Measurements from ENCODE around the gene ZFHX3.

ZFHX3 gene

DNA sequence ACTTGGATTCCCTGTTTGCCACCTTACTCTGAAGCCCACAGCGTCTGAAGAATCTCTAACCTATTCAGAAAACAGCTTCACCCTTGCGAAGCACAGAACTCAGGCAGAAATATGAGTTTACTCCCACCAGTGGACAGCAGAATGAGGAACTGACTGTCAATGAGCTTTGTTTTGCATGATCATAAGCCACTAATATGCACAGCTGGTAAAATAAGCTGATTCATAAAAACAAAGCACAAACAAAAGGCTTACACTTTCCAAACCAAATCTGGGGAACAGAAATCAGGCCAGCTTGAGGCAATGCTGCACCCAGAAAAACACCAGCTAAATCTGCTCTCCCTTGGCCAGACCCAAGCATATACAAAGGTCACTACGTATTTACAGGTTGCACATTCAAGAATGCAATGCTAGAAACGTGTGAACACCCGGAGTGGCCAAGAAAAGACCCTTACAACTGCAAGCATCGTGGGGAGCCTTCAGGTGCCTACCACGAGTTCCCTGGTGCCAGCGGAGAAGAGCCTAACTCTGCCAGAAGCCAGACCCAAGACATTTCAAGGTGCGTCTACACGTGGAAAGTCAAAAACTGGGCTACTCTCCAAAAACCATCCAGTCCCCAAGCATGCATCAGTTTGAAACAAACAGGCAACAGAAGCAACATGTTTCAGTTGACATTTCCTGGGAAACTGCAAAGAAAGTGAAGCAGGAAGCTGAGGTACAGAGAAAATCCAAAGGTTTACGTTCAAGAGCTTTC is 207.1 kb downstream of the ZFHX3 start:
- no peak for DNase-seq

DNA sequence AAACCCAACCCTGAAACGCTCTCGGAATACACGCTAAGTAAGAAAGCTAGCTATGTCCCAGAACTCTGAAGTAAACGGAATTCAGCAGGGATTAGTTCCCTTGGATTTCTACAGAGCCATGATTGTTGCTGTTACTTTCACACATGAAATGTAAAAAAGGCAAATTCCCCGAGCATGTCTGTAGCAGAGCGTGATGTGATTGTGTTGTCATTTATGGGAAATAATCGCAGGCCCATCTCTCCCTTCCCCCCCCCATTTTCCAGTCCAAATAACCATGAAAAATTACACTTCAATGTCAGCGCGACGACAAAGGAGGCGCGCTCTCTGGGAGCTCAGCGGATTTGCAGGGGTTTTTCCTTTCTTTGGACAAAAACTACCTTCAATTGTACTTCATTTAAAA is 209.0 kb downstream of the ZFHX3 start:
- no peak for DNase-seq

DNA sequence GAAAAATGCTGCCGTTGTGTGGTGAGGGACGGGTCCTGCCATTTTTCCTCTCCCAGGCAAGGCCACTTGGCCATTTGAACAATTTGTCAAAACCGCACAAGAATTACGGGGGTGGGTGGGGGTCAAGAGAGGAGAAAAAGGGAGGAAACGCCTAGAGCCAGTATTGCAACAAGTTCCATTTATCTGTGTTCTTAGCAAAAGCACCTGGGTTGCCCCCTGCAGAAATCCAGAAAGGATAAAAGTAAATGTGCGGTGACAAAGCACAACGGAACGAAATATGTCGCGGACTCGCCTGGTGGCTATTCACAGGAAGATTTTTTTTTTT is 209.4 kb downstream of the ZFHX3 start:
- DNase-seq: no peak

DNA sequence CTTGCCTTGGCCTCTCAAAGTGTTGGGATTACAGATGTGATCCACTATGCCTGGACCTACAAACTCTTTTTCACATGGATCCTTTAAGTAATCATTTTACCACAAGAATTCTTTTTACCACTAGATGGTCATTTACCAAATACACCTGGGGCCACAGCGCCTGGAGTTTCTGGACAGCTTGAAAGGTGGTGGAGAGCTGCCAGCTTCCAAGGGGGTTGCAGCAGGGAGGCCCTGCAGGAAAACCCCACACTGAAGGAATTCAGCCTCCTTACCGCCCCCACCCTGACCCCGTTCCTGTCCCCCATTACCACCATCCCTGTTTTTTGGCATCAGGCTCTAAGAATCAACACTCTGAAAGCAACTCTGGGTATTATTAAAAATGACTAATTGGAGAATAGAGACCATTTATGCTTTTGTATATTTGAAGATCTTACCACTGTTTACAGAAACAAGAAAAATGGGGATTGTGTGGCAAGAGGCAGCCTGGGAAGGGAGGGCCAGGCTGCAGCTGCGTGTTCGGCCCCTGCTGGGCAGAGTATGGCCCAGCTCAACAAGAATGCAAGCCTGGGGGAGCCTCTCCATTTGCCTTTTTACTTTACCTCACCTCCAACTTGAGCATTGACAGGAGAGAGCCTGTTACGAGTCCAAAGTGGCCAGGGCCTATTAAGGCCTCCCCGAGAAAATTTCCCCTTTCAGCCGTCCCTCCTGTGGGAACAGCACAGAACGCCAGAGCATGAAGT is 209.9 kb downstream of the ZFHX3 start:
- no peak for DNase-seq

DNA sequence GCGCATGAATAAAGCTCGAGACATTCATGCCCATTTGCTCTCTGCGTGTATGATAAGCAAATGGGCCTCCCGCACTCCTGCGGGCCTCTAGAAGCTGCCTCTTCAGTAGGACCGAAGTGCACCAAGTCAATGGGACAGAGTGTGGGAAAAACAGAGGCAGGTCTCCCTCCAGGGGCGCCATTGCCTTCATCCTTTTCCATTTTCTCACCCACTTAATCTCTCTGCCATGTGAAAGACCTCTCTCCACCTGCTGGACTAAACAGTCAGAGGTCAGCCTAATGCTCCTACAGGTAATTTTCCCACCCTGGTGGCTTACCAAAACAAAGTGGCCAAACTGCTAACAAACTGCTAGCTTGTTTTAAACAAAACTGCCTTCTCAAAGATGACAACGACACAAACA is 210.9 kb downstream of the ZFHX3 start:
- DNase-seq: no peak

DNA sequence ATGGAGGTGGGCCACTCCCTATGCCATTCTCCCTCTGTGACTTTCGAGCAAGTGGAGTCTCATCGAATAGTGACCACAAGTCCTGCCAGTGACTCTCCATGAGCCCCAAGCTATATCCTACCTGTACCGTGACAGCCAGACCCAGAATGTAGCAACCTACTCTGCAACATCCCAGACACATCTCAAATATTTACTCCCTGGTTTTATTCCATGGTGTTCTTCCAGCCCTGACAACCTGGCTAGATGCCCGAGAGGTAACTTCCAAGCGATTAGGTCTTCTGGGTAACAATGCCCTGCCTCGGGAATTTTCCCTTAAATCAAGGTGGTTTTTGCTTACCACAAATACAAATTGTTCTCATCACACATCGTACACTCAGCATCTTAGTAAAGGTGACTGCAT is 211.7 kb downstream of the ZFHX3 start:
- no peak for DNase-seq

DNA sequence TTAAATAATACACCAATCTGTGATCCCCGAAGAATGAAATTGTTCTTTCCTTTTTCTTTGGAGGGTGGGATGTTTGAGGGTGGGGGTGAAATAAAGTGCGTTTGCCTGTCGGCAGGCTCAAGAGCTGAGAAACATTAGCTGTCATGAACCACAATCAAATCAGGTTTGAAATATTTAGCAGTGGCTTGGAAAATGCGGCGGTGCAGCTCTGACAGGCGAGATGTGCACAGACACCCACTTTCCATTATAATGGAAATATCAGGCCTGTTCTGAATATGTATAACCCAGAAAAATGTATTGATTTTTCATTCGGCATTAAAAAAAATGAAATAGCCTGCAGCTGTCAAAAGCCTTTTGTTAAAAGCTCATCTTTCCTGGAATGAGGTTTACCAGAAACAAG is 212.8 kb downstream of the ZFHX3 start:
- DNase-seq: no peak

DNA sequence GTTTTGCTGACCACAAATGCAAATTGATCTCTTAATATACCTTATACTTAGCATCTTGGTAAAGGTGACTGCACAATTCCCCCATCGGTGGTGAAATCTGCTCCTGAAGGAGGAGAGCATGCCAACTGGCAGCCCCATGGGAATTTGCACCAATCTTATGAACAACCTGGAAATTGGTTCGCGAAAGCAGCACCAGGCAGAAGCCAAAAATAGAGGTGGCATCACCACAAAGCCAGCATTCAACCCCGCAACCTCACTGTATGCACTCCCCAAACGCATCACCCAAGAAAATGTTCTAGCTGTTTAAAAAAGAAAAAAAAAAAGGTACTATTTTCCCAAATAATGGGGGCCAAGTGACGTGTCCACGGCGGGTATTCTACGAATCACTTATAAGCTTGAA is 213.4 kb downstream of the ZFHX3 start:
- no peak for DNase-seq

DNA sequence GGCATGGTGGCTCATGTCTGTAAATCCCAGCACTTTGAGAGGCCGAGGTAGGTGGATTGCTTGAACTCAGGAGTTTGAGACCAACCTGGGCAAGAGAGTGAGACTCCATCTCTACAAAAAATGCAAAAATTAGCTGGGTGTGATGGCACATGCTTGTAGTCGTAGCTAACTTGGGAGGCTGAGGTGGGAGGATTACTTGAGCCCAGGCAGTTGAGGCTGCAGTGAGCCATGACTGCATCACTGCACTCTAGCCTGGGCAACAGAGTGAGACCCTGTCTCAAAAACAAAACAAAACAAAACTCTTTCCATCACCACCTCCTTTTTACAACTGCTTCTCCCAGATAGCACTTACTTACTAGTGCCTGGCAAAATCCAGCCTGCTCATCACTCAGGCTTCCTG is 214.0 kb downstream of the ZFHX3 start:
- no peak for DNase-seq

DNA sequence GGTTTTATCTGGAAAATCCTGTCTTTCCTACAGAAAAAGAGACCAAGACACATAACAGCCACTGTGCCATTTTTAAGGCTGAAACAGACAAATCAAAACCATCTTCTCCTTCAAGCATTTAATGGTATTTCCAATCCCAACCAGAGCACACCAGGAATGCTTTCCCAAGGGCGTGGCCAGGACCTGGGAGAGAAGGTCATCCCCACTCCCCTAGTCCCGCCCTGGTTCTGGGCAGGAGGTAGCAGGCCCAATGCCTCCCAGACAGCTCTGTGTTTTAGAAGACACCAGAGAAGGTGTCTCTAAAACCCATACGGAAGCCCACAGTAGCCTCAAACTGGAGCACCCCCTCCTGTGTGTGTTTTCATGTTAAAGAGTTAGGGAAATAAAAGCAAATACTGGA is 214.4 kb downstream of the ZFHX3 start:
- DNase-seq: no peak

DNA sequence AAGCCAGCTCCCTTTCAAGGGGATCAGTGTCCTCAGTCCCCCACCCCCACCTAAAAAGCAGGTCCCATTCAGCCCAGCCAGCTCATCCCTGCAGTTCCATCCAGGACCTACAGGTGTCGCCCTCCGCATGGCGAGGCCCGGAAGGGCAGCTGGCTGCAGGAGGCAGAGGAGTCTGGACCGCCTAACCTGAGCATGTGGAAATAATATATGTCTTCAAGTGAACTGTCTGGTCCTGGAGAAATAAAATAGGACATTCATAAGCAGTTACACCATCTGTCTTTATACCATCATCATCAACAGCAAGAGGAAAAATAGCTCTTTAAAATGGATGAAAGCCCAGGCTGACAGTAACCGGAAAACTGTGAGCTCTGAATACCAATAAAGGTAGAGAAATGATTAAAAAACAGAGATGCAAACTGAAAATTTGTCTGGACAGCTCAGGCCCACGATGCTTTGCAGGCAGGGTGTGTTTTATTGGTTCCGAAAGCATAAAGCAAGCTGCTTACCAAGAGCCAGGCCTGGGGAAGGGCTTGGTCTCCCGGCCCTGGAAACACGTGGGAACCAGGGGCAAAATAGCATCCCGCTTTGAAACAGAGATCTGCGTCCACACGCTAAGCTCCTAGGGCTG is 215.2 kb downstream of the ZFHX3 start:
- DNase-seq: peak; percentile 66

DNA sequence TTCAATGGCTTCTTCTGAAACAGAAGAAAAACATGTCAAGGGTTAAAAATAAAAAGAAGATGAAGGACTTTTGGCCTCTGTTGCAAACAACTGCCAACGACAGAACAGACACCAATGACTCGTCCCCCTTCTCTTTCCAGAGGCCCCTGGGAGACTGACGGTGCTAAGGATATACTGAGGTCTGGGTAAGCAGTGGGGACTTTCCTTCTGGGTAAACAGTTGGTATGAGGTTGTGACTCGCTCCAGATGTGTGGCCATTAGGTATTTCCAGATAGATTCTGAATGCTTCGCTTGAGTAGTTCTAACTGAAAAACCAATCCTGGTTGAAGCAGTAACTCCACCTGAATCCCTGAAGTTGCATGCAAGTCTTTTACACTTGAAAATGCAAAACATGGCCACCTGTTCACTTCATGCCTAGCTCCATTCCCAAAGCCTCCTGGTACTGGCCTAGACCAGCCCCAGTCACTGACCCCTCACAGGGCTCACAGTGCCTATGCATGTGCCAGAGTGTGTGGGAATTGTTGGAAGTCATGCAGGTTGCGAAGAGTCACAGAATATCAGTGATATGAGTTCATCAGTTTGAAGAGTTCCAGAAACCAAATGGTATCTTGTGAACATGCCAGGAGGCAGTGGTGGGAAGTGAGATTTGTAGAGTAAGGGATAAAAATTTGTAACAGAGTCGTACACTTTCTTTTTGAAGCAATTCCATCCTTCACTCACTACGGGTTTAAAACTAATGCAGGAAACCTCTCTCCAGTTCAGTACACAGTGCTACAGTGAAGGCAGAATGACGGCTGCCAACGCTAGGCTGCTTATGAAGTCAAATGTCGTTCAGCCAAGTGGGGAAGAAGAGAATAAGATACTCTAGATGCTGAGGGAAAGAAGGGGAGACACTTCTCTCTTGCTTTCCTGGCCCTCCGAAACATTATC is 217.8 kb downstream of the ZFHX3 start:
- DNase-seq: no peak

DNA sequence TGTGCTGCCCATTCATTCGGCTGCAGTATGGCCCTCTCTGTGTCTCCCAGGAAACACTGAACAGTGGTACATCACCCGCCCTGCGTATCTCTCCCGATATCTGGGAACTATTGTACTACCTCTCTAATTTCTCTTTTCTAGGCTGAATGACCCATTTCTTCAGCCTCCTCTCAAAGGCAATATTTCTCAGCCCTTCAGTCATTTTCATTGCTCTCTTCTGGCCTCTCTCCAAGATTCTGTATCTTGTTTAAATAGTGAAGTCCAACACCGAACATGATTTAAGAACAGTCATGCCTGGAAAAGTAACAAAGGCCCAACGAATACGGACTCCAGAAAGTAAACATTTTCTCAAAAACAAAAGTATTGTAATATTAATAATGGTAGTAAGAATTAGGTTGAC is 220.1 kb downstream of the ZFHX3 start:
- DNase-seq: no peak

DNA sequence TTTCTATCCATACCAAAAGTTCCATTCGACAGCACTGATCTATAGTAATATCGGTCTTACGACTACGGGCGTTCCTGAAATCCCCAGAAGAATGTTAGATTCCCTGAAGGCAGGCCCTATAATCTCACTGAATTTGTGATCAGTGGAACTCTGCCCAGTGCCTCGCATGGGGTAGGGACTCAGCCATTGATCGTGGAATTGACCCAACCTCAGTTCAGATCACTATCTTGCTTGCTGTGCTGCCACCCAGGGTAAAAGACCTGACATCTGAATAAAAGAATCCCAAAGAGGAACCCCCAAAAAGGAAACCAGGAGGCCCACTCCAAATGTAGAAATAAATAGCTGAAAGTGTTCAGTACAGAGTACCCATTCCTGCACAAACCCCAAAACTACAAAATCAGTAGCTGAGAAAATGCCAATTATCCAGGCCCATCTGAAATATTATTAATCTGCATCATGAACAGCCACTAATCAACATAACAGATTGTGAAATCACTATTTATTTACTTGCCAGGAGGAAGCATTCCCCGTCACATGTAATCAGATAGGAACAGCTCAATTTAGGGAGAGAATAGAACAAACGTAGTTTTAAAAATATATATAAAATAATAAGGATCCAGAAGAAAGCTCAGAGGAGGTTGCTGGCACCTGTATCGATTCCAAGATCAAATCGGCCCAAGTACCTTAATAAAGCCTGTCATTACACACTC is 221.9 kb downstream of the ZFHX3 start:
- no peak for DNase-seq

DNA sequence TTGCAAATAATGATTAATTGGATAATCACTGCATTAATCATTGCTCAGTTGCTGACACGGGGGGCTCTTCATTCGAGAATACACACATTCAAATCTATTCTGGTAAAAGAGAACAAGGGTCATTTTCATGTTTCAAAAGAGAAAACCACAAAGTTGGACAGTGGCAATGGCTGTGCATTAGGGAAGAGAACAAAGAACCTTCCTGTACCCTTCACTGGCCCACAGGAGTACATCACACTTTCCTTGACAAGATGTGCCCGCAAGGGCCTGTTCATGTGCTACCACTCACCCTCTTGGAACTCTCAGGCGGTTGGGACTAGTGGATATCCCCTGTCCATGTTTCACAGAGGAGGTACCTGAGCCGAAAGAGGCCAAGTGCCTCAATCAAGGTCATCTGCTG is 223.2 kb downstream of the ZFHX3 start:
- DNase-seq: no peak

DNA sequence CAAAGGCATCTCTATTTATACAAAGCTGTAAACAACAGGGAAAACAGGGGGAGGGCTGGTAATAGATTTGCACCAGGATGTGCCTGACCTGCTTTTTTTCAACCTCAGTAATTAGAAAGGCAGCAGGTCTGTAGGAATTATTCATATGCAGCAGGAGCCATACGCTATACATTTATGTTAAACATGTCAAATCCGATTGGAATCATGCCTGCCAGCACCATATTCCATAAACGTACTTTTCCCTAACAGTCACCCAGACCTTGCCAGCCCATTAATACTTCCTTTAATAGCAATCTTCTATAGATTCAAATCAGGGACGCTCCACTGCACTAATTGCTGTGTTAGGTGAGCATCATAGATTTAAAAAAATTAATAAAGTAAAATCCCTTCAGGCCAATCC is 223.9 kb downstream of the ZFHX3 start:
- DNase-seq: no peak

DNA sequence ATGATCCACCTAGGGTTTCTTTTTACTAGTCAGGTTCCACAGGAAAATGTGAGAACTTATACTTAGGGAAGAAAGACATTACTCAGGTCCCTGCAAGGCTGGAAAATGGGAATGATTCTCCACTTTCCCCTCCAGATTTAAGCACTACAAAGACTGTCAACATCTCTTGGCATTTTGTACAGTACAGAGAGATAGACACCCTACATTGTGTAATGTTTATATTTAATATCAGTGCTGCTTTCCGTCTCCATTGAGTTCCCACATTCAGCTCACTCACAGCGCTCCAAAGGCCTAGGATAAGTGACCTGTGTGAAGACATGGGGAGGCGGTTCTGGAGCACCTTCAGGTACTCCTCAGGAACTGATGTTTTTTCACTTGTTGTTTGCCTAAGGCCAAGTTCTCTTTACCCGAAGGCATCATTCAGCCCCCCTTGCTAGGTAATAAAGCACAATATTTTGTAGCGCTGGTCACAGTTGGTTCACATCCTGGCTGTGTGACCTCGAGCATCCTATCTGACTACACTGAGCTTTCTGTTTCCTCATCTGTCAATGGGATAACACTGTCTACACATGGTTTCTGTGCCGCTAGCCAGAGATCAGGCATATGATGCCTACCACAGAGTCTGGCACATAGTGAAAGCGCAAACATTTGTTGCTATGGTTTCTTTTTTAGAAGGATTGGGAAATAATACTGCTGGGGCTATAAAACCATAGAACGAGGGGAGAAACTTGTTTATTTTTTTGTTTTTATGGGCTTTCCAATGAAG is 226.6 kb downstream of the ZFHX3 start:
- no peak for DNase-seq

DNA sequence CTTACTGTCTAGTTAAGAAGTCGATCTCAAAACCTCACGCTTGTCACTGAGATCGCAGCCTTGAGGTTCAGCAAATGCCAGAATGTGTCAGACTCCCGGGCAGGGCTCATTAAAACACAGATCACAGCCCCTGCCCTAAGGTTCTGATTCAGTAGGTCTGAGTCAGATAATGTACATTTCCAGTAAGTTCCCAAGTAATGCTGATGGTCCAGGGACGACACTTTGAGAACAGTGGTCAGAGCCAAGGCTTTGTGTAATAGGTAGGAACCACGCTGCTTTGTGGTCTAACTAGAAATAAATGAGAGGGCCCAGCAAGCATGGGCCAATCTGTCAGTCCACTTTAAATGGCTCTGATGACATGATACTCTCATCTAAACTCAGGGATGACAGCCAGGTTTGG is 228.6 kb downstream of the ZFHX3 start:
- DNase-seq: no peak

DNA sequence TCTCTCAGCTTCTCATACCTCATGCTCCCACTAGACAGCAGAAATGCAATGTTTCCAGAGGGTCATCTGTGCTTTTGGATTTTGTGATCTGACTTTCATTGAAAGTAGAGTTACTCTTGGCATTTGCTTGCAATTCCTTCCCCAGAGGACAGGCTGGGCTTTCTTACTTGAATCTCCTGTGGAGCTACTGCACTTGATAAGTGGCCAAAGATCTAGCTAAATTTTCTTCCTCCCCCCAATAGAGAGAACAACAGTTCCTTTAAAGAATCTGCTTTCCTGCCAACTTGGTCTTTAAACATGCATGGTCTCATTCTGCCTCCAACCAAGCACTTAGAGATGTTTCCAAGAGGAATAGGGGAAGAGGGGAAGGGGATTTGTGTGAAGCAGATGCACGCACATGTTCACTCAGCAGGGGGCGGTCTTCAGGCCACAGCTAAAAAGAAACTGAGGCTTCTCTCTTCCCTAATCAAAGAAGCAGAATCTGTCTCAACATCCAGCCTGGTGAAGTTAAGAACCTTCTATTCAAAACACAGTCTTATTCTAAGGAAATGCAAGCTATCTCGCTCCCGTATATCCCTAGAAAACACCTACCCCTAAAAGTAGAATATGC is 229.6 kb downstream of the ZFHX3 start:
- no peak for DNase-seq

DNA sequence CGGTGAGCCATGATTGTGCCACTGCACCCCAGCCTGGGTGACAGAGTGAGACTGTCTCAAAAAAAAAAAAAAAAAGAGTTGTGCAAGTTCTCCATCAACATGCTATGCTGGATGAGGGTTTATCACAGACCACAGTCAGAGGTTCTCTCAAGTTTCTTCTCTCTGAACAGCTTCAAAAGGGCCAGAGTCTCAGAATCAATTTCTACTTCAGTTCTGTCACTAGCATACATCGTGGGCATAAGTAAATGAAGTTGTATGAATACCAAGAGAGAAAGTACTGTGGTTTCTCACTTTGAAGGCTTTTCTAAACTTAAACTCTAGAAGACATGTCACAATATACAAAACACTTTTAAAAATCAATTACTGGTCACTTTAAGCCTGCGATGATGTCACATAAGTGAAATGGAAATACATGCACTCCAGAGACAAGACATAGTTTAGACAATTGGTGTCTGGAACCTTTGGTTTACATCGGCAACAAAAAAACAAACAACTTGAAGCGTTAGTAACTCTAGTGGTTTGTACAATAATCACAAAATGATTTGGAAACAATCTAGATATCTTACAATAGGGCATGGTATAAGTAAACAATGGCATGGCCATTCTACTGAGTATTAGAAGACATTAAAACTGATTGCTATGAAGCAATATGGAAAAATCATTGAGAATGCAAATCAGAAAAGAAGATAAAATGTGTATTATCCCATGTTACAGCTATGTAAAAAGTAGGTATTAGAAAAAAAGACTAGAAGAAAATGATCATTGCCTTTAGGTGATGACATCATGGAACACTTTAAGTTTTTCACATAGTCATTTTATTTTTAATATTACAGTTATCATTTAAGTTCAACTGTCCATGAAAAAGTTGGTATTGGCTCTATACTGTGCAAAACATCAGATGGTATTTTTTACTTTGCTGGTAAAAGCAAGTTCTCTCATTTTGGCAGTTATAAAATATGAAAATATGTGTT is 232.3 kb downstream of the ZFHX3 start:
- DNase-seq: no peak

Data from activated naive CD4-positive, alpha-beta T cell treated with anti-CD3 and anti-CD28 coated beads, Interleukin-2, amount 50 U/mL, for 16 hours (primary cell).